HG02623 (cell line): Measurements from ENCODE around the gene EIF4E1B.

Experiments
- ATAC-seq: cut with Tn5 transposase; IDR thresholded peaks from one replicate; pipeline ENCODE4 v1.9.1; 2021; ENCODE audit warnings: moderate library complexity; ENCODE audit not compliant: unreplicated experiment

The EIF4E1B gene

GRCh38 chr5:176603091-176603490 lies 27.4 kb upstream of the EIF4E1B start:
- ATAC-seq: no peak

GRCh38 chr5:176606032-176606431 lies 24.4 kb upstream of the EIF4E1B start:
- ATAC-seq: no peak

- no peak for ATAC-seq
These were observed 23.6 kb upstream of the EIF4E1B start for GRCh38 chr5:176606875-176607274.

- no peak for ATAC-seq
These were observed 22.3 kb upstream of the EIF4E1B start for GRCh38 chr5:176608142-176608705.

- ATAC-seq: peak; percentile 9
These were observed 21.3 kb upstream of the EIF4E1B start for GRCh38 chr5:176608937-176609723.

GRCh38 chr5:176609724-176610434 lies 20.6 kb upstream of the EIF4E1B start, which contains the start of gene GPRIN1:
Gene GPRIN1, minus strand, starts transcription at chr5:176610156. Its CDS starts 10,322 bp downstream, at chr5:176599834.
- peak; percentile 75 for ATAC-seq

DNA sequence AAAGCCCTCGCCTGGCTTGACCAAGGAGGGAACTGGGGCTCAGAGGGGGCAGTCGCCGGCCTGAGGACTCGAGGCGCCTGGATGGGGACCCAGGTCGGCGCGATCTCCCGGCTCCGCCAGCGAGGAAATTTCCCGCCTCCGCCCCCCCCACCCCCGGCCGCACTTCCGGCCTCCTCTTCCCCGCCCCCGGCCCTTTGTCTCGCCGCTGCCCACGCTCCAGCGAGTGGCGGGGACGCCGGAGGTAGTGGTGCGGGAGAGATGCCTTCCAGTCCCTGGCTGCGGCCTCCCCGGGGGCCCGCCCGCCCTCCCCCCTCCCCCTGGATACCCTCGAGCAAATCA lies 20.1 kb upstream of the EIF4E1B start:
- ATAC-seq: peak; percentile 13

- no peak for ATAC-seq
These were observed 19.0 kb upstream of the EIF4E1B start for GRCh38 chr5:176611435-176611834.

DNA sequence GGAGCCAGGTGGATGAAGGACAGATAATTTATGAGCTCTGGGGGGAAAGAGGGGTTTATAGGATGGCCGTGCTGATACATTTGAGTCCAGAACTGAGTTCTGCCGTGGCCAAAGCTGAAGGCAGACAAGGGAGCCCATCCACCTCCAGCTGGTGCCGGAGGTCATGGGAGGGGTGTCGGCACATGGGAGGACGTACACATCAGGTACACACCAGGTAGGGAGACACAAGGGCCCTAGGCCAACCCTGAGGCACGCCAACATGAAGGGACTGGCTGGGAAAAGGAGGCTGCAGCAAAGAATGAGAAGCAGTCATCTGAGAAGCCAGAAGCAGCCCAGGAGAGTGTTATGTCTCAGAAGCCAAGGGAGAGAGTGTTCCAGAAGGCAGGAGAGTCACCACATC lies 18.5 kb upstream of the EIF4E1B start:
- ATAC-seq: no peak

GRCh38 chr5:176612855-176613254 lies 17.6 kb upstream of the EIF4E1B start:
- no peak for ATAC-seq

GRCh38 chr5:176614805-176615478 lies 15.5 kb upstream of the EIF4E1B start:
- ATAC-seq: no peak

DNA sequence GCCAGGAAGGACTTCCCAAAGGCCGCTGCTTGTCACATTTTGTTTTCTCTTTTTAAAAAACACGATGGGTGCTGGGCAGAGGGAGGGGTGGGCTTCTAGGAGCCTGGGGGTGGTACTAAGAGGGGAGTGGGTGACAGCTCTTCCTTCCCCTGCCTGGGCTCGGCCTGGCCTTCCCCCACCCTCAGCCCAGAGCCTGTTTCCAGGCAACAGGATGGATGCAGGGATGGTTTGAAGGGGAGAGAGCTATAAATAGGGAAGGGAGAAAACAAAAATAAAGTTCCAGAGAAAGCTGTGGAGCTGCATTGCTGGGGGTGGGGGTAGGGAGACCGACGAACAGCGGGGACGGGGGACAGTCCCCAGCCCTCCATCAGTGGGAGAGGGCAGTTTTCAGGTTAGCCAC lies 14.0 kb upstream of the EIF4E1B start:
- ATAC-seq: no peak

- ATAC-seq: no peak
These were observed 11.7 kb upstream of the EIF4E1B start for GRCh38 chr5:176618783-176619182.

- ATAC-seq: peak; percentile 53
These were observed 11.3 kb upstream of the EIF4E1B start for GRCh38 chr5:176619203-176619568.

DNA sequence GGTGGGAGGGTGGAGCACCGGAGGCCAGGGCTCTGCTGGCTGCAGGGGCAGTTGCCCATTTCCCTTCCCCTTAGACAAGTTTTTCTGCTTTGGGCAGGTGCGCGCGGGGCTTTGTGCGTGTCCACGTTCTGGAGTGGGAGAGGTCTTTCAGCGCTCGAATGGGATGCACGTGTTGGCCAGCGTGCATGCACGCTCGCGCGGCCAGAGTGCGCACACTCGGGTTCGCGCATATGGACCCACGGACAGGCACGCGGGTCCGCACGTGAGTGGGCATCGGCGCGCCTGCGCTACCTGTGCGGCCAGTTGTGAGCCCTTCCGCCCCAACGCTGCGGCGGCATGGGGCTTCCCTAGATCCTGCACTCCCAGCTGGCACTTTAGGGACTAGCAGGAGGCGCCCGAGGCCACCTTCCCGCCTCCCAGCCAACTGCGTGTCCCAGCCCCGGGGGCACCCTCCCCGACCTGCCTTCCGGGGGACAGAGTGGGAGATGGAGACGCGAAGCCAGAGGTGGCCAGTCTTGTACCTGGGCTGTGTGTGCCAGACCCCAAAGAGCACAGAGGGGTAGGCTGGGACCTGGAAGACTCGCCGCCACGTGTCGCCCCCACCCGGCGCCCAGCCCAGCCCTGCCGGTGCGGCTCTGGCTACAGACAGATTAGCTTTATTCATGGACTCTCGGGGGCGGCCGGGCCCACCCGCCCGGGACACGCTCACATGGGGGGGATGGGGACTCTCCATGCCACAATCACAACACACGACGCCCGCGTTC lies 10.7 kb upstream of the EIF4E1B start:
- no peak for ATAC-seq

GRCh38 chr5:176620333-176620981 lies 10.0 kb upstream of the EIF4E1B start:
- no peak for ATAC-seq

- no peak for ATAC-seq
These were observed 8.8 kb upstream of the EIF4E1B start for GRCh38 chr5:176621661-176622079.

DNA sequence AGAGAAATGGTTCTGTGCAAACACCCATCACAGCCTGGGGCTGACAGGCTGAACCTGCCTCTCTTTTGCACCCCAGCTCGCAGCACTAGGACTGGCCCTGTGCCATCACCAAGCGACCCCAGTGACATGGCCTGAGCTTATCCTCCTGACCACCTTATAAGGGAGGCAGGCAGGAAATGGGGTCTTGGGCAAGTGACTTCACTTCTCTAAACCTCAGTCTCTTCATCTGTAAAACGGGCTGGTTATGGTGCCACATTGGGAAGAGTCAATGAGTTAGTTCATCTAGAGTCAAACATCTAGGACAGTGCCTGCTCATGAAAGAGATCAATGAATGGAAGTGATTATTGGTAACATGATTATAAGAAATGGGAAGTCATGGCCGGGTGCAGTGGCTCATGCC lies 6.3 kb upstream of the EIF4E1B start:
- ATAC-seq: no peak

DNA sequence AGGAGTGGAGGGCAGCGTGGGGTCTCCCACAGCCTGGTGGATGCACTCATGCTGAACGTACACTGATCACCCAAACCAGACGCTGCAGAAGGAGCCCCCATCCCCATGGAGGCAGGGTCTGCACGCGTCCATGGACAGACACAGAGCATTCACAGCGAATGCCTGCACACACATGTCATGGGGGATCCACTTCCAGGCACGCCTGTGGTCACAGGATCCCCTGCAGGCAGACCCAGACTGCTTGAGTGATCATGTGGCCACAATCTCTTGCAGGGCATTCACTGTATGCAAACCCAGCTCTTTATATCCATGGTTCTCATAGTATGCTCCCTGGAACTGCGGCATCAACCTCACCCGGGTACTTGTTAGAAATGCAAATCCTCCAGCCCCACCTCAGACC lies 5.5 kb upstream of the EIF4E1B start:
- ATAC-seq: no peak

GRCh38 chr5:176625512-176625911 lies 5.0 kb upstream of the EIF4E1B start:
- ATAC-seq: no peak
